Activated T-cell treated with anti-CD3 and anti-CD28 coated beads for 48 hours (primary cell): Measurements from ENCODE around the gene PDE6G.

ENCODE experiments used
- DNase-seq: peaks from one replicate; pipeline ENCODE4 v3.0.0-alpha.2; 2020; ENCODE audit warnings: low read depth

PDE6G gene

GRCh38 chr17:81656118-81656743 lies at the start of gene PDE6G:
PDE6G (minus strand) TSS chr17:81656542; CDS start chr17:81653305, 3,237 bp downstream.
- DNase-seq, result no peak

- DNase-seq, result no peak
Measured at GRCh38 chr17:81705518-81706231, 49.3 kb upstream of the PDE6G start.

- no peak for DNase-seq
Measured at GRCh38 chr17:81703747-81704654, 47.7 kb upstream of the PDE6G start.

DNA sequence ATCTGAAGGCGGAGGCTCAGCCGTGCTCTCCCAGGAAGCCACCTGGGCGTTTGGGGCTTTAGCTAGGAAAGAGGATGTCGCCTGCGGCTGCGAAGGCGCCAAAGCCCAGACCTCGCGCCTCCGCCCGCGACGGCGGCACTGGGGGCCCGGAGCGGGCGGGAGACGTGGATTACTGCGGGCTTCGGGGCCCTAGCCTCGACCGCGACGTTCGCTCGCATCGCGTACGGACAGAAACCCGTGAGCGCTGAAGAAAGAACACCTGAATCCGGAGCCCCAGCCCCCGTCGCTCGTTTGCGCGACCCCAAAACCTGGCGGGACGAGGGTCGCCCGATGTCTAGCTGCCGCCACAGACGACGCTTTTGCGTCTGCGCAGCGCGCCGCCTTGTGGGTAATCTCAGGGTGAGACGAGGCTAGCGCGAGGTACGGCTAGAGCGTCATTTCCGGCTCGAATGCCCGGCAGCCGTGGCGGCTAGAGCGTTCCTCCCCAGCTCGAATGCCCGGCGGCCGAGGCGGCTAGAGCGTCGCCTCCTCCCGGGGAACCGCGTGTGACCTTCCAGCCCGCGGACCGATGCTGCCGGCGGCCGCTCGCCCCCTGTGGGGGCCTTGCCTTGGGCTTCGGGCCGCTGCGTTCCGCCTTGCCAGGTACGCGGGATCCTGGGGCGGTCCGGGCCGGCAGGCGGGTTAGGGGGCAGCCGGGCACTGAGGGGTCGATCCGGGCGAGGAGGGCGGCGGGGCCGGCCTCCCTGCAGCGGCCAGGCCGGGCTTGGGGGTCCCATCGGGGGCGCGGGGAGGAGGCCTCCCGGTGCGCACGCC lies 46.8 kb upstream of the PDE6G start, which contains the start of gene MRPL12:
Gene MRPL12, plus strand, starts transcription at position 434 of the 813 bp plus-strand sequence. Its CDS starts 135 bp downstream, at position 569.
- DNase-seq, result peak; percentile 89

DNA sequence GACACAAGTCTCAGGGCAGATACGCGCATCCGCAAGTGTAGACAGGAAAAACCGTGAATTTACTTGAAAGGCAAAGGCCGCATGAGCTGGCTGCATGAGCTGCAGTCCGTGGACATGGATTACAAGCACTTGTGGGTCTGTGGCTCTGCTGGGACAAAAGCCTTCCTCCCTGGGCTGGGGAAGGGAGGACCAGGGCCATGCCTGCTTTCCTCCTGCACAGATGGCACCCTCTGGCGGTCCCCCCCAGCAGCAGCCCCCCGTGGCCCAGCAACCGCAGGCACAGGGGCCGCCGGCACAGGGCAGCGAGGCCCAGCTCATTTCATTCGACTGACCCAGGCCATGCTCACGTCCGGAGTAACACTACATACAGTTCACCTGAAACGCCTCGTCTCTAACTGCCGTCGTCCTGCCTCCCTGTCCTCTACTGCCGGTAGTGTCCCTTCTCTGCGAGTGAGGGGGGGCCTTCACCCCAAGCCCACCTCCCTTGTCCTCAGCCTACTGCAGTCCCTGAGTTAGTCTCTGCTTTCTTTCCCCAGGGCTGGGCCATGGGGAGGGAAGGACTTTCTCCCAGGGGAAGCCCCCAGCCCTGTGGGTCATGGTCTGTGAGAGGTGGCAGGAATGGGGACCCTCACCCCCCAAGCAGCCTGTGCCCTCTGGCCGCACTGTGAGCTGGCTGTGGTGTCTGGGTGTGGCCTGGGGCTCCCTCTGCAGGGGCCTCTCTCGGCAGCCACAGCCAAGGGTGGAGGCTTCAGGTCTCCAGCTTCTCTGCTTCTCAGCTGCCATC lies 45.1 kb upstream of the PDE6G start:
- DNase-seq, result no peak

- DNase-seq, result no peak
Measured at GRCh38 chr17:81700353-81701287, 44.3 kb upstream of the PDE6G start.

GRCh38 chr17:81697261-81698044 lies 41.1 kb upstream of the PDE6G start:
- DNase-seq, result no peak

- DNase-seq, result no peak
Measured at GRCh38 chr17:81696218-81696941, 40.0 kb upstream of the PDE6G start.

- no peak for DNase-seq
Measured at GRCh38 chr17:81695801-81696200, 39.5 kb upstream of the PDE6G start.

DNA sequence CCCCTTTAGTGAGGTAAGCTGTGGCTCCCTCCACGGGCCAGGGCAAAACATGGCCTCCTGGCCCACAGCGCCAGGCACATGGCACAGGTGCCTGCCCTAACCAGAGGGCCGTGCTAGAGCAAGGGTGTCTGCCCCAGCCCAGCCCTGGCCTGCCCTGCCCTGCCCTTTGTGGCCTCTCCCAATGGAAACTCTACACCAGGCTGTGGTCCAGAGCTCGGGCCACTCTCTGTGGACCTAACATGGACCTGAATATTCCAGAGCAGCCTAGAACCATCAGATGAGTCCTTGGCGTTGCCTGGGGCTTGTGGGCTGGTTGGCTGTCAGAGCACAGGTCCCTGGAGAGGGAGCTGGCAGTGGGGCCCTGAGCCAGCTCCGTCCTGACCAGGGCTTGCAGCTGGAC lies 38.9 kb upstream of the PDE6G start:
- DNase-seq, result no peak

- no peak for DNase-seq
Measured at GRCh38 chr17:81694810-81695209, 38.5 kb upstream of the PDE6G start.

DNA sequence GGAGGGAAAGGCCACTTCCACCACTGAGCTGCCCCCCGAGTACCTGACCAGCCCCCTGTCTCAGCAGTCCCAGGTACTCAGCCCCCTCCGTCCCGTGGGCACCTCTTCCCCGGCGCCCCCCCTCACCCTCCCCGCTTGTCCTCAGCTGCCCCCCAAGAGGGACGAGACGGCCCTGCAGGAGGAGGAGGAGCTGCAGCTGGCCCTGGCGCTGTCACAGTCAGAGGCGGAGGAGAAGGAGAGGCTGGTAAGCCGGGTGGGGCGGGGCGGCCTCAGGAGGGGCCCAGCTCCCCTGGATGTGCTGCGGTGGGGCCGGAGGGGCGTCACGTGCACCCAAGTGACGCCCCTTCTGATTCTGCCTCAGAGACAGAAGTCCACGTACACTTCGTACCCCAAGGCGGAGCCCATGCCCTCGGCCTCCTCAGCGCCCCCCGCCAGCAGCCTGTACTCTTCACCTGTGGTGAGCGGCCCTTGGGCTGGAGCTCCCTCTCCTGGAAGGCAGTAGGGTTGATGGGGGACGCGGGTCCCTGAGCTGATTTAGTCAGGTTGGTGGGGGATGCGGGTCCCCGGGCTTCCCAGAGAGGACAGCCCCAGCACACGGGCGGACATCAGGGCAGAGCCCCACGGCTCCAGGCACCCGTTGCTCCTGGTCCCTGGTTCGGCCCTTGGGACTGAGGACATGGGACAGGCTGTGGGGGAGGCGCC lies 37.3 kb upstream of the PDE6G start:
- no peak for DNase-seq

DNA sequence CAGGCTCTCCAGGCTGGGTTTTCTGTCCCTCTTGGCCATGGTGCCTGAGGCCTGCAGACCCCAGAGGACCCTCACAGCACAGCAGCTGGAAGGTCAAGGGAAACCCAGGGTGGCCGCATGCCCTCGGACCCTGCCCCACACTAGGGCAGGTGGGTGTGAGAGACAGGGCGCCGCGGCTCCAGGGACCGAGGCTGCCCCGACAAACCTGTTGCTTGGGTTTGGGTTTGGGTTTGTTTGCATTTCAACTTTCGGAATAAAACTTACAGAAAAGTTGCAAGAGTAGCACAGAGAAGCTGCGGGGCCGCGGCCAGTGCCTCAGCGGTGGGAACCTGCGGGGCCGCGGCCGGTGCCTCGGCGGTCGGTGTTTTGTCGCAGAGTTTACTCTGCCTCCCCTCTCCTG lies 35.3 kb upstream of the PDE6G start:
- no peak for DNase-seq

GRCh38 chr17:81691196-81691595 lies 34.9 kb upstream of the PDE6G start:
- no peak for DNase-seq

DNA sequence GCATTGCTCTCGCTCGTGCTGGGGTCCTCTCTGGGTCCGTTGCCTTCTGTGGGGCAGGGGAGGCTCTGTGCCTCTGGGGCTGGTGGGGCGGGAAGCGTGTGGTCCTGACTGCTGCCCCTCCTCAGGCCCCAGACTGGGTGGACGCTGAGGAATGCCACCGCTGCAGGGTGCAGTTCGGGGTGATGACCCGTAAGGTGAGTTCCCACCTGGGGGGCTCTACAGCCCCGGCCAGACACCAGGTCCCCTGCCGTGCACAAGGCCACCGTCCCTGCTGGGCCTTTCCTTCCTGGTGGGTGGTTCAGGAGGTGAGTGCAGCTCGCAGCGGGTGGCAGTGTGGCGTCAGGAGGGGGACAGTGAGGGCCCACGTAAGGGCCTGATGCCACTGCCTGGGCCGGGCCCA lies 34.2 kb upstream of the PDE6G start:
- no peak for DNase-seq

GRCh38 chr17:81690066-81690465 lies 33.7 kb upstream of the PDE6G start:
- DNase-seq, result no peak

DNA sequence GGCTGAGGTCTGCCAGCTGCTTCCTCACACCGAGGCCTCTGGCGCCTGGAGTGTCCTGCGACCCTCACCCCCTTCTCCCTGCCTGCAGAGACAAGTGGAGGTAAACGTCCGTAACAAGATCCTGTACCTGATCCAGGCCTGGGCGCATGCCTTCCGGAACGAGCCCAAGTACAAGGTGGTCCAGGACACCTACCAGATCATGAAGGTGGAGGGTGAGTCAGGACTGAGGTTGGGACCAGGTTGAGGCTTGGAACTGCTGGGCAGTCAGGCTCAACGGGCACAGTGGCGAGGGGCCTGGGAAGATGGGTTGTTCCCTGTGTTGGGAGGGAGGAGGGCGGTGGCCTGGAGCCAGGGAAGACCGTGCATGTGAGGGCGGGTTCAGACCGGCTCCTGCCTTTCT lies 32.3 kb upstream of the PDE6G start:
- no peak for DNase-seq
